Hepatocyte (in vitro differentiated cells): Measurements from ENCODE around the gene ZNF511. TPM values are rescaled to one million over a fixed set of nuclear protein-coding genes. Genes with fewer than 3 reads are reported as not detected.

Experiments used
- DNase-seq: peaks from one replicate; pipeline ENCODE4 v3.0.0-alpha.2; 2016; ENCODE audit warnings: low spot score
- H2AFZ ChIP-seq: fragments of 200-600 bp; sonication (generic); 2 replicates; pipeline ENCODE4 v1.6.0; 2016; ENCODE audit warnings: antibody characterized with exemption, mild to moderate bottlenecking
- H3K27ac ChIP-seq: fragments of 200-600 bp; sonication (generic); 2 replicates; pipeline ENCODE4 v1.5.1; 2016; ENCODE audit warnings: mild to moderate bottlenecking
- H3K27me3 ChIP-seq: fragments of 200-600 bp; sonication (generic); 2 replicates; pipeline ENCODE4 v1.6.1; 2016
- H3K36me3 ChIP-seq: fragments of 200-600 bp; sonication (generic); replicated peaks from 2 replicates; pipeline ENCODE4 v1.5.1; 2016; ENCODE audit warnings: low read depth; ENCODE audit not compliant: insufficient read depth
- H3K4me1 ChIP-seq: fragments of 200-600 bp; sonication (generic); 2 replicates; pipeline ENCODE4 v1.5.1; 2016; ENCODE audit warnings: mild to moderate bottlenecking, moderate library complexity; ENCODE audit not compliant: insufficient read depth
- H3K4me2 ChIP-seq: fragments of 200-600 bp; sonication (generic); 2 replicates; pipeline ENCODE4 v1.6.0; 2016
- H3K4me3 ChIP-seq: fragments of 200-600 bp; sonication (generic); 2 replicates; pipeline ENCODE4 v1.5.1; 2016; ENCODE audit warnings: mild to moderate bottlenecking
- H3K79me2 ChIP-seq: fragments of 200-600 bp; sonication (generic); 2 replicates; pipeline ENCODE4 v1.6.0; 2017; ENCODE audit warnings: mild to moderate bottlenecking
- H3K9me2 ChIP-seq: fragments of 200-600 bp; sonication (generic); replicated peaks from 2 replicates; pipeline ENCODE4 v1.6.0; 2017; ENCODE audit warnings: mild to moderate bottlenecking; ENCODE audit not compliant: insufficient read depth
- H3K9me3 ChIP-seq: fragments of 200-600 bp; sonication (generic); 2 replicates; pipeline ENCODE4 v1.5.1; 2016; ENCODE audit warnings: low read depth, mild to moderate bottlenecking
- H4K20me1 ChIP-seq: fragments of 200-600 bp; sonication (generic); 2 replicates; pipeline ENCODE4 v1.6.0; 2016; ENCODE audit warnings: mild to moderate bottlenecking; ENCODE audit not compliant: insufficient read depth, poor library complexity, severe bottlenecking
- CTCF ChIP-seq: fragments of 200-600 bp; sonication (generic); IDR thresholded peaks from 2 replicates; pipeline ENCODE4 v1.5.1; 2016; ENCODE audit warnings: antibody characterized with exemption, mild to moderate bottlenecking; ENCODE audit not compliant: poor library complexity
- EZH2 ChIP-seq: fragments of 200-600 bp; sonication (generic); IDR thresholded peaks from 2 replicates; pipeline ENCODE4 v1.6.1; 2016; ENCODE audit warnings: antibody characterized with exemption, mild to moderate bottlenecking, borderline replicate concordance
- EZH2phosphoT487 ChIP-seq: fragments of 200-600 bp; sonication (generic); IDR thresholded peaks from one replicate; pipeline ENCODE4 v1.6.1; 2018; ENCODE audit warnings: antibody characterized with exemption, mild to moderate bottlenecking, low read depth, moderate library complexity; ENCODE audit not compliant: unreplicated experiment, severe bottlenecking
- WGBS: methylation state at CpG from one replicate; pipeline ENCODE4 v1.1.6; 2016; ENCODE audit warnings: low lambda C conversion rate; ENCODE audit errors: missing lambda C conversion rate; 5-methylcytosine and 5-hydroxymethylcytosine counted together
- polyA plus RNA-seq: library from polyadenylated mRNA; unstranded; fragments of >200 nt; fragmentation: Nextera tagmentation; extraction: Ambion mirVana; gene quantifications from 2 replicates; pipeline ENCODE4 v1.2.1, GENCODE V29; 2016
- total RNA-seq: library from RNA; depleted of rRNA; stranded (reverse); fragments of >200 nt; gene quantifications from 2 replicates; pipeline ENCODE4 v1.2.3, GENCODE V29; 2014

Gene ZNF511
- total and polyA plus RNA-seq, 2 experiments from 2014 or later = 36.9 to 56.9 TPM

DNA sequence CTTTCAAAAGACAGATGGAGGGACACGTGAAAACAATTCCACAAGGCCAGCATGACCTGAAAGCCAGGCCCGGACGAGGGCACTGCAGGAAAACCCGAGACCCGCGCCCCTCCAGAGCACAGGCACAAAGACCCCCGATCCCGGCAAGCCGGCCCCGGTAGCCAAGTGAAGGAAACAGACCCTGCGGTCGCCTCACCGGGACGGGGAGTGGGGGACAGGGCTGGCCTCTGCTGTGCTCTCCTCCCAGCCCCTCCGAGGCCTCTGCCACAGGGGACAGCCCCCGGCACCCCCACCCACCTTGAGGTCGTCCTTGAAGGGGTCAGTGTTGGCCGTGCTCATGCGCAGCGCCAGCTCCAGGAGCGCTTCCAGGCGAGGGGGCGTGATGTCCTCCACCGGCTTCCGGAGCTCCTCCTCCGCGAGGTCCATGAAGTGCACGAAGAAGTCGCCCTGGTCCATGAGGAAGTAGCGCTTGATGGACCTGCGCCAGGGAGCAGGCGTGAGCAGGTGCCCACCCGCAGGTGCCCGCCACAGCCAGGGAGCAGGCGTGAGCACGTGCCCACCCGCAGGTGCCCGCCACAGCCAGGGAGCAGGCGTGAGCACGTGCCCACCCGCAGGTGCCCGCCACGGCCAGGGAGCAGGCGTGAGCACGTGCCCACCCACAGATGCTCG lies 20.7 kb upstream of the ZNF511 start:
- peaks cover 2% of the 10 kb centered on the region for H3K36me3 ChIP-seq
- DNase-seq = no peak
- no peaks in the 10 kb centered on the region for H3K9me2 ChIP-seq
- TF ChIP-seq EZH2 = no peak
- no peak for TF ChIP-seq EZH2phosphoT487
- no peak for TF ChIP-seq CTCF
- no peak overlapping the region for H2AFZ ChIP-seq
- no peak overlapping the region for H3K4me2 ChIP-seq
- H3K27ac ChIP-seq = no peak overlapping the region
- H3K27me3 ChIP-seq = no peaks in the 10 kb centered on the region
- no peaks in the 10 kb centered on the region for H3K79me2 ChIP-seq
- no peak overlapping the region for H3K4me3 ChIP-seq
- WGBS = 99% methylated on average over 31 of the region's 46 CpGs
- H3K4me1 ChIP-seq = no peaks in the 10 kb centered on the region
- H4K20me1 ChIP-seq = no peaks in the 10 kb centered on the region
- no peaks in the 10 kb centered on the region for H3K9me3 ChIP-seq

DNA sequence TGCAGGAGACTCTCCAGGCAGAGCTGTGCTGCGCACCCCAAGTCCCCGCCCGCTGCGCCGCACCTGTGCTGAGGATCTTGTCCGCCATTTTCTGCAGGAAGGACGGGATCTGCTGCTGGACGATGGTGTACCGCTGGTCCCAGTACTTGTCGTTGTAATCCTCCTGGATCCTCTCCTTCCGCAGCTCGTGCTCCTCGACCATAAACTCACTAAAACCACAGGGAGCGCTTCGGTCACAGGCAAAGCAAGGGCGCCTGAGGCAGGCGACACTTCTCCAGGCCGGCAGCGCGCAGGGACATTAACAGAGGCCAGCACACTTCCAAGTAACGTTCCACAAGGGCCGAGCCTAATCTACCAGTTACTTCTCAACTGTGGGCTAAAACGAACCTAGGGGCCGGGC lies 19.0 kb upstream of the ZNF511 start:
- no peak overlapping the region for H3K4me2 ChIP-seq
- H3K27me3 ChIP-seq = no peaks in the 10 kb centered on the region
- no peak for DNase-seq
- no peaks in the 10 kb centered on the region for H3K4me1 ChIP-seq
- no peak overlapping the region for H2AFZ ChIP-seq
- no peaks in the 10 kb centered on the region for H3K79me2 ChIP-seq
- no peak overlapping the region for H3K27ac ChIP-seq
- H4K20me1 ChIP-seq = no peaks in the 10 kb centered on the region
- TF ChIP-seq EZH2phosphoT487 = no peak
- no peak for TF ChIP-seq CTCF
- TF ChIP-seq EZH2 = no peak
- peaks cover 2% of the 10 kb centered on the region for H3K36me3 ChIP-seq
- WGBS = 91% methylated on average over 24 of the region's 24 CpGs
- no peaks in the 10 kb centered on the region for H3K9me2 ChIP-seq
- no peaks in the 10 kb centered on the region for H3K9me3 ChIP-seq
- H3K4me3 ChIP-seq = no peak overlapping the region

DNA sequence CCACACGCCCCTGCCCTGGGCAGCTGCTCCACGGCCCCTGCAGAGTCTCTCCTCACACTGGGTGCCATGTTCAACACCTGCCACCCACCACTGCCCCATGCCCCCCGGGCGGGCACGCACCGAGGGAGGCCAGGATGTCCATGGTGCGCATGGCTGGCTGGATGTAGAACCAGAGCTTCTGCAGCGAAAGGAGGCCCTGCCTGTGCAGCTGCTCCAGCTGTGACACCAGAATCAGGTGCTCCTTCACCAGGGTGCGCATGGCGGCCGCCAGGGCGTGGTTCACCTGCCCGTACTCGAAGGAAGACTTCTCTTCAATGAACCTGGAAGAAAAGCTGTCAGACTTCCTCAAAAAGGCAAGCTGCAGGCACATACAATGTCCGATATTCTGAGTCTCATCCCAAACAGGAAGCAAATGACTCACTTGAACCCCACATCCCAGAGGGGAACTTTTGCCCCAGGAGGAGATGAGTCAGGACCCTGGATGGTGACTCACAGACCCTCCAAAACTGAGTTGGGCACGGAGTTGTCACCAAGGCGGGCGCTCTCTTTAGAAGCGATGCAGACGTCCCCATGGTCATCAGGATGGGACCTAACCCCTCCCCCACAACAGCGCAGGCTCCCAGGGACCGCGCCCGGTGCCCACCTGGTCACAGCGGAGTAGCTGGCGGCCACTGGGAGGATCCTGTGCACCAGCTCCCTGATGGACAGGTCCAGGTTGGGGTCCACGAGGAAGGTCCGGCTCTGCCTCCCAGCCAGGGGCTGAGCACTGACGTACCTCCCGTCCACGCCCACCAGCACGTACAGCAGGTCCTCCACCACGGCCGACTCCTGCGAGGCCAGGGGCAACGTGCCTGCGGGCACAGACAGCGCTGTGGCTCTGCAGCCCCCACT lies 15.6 kb upstream of the ZNF511 start:
- no peak overlapping the region for H3K4me2 ChIP-seq
- no peak overlapping the region for H2AFZ ChIP-seq
- H3K27me3 ChIP-seq = no peaks in the 10 kb centered on the region

More for the DNA sequence above, 15.6 kb upstream of the ZNF511 start:
- Histone ChIP-seq H4K20me1 (no peaks in the 10 kb centered on the region), H3K9me3 (no peaks in the 10 kb centered on the region), H3K9me2 (no peaks in the 10 kb centered on the region), H3K27ac (no peak overlapping the region), H3K4me3 (no peak overlapping the region), H3K36me3 (peaks cover 2% of the 10 kb centered on the region), H3K79me2 (no peaks in the 10 kb centered on the region), H3K4me1 (no peaks in the 10 kb centered on the region)
- TF ChIP-seq EZH2phosphoT487 (no peak), CTCF (no peak), EZH2 (no peak)
- 94% methylated on average over 33 of the region's 38 CpGs for WGBS
- DNase-seq = no peak
